D341Med (cell line): ENCODE measurements around the gene PLBD1.
A peak's percentile ranks its signal among the peaks of the same experiment; 100 is the strongest.

Experiments used
- DNase-seq: peaks from one replicate; pipeline ENCODE4 v3.0.0; 2012; ENCODE audit warnings: low spot score

The PLBD1 gene

GRCh38 chr12:14505626-14506596 lies 61.8 kb downstream of the PLBD1 start:
- no peak for DNase-seq

DNA sequence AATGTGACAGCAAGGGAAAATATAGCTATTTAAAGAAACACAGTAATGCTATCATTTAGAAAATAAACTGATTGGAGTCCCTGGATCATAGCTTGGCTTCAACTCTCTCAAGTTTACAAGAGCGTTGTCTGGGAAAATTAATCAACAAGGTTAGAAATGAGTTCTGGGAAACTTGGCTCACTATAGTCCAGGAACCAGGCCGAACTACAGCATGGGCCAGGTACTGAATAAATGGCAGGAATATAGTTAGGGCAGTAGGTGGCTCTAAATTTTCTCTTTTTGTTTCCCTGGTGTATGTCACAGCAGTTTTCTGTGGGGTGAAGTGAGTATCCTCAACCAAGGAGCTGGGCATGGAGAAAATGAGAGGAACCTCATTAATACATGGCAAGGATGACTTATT lies 72.4 kb downstream of the PLBD1 start:
- DNase-seq, result no peak

DNA sequence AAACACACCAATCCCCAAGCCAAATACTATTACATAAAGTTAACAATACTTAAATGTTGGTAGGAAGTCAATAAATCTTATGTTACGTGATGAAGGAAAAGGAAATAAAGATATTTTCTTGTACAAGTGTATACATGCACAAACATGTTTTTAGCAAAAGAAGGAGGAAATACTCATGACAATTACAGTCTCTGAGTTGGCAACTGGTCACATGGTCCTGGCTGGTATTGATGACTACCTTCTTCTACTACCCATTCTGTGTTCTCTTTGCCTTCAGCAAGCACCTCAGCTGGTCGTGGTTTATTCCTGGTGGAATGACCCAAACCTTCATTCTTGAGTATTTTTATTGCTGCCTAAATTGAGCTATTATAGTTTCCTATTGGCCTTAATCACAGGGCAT lies 84.8 kb downstream of the PLBD1 start:
- no peak for DNase-seq

DNA sequence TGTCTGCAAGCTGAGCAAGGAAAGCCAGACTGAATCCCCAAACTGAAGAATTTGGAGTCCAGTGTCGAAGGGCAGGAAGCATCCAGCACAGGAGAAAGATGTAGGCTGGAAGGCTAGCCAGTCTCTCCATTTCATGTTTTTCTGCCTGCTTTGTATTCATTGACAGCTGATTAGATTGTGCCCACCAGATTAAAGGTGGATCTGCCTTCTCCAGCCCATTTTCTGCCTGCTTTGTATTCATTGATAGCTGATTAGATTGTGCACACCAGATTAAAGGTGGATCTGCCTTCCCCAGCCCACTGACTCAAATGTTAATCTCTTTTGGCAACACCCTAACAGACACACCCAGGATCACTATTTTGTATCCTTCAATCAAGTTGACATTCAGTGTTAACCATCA lies 85.3 kb downstream of the PLBD1 start:
- DNase-seq, result no peak

DNA sequence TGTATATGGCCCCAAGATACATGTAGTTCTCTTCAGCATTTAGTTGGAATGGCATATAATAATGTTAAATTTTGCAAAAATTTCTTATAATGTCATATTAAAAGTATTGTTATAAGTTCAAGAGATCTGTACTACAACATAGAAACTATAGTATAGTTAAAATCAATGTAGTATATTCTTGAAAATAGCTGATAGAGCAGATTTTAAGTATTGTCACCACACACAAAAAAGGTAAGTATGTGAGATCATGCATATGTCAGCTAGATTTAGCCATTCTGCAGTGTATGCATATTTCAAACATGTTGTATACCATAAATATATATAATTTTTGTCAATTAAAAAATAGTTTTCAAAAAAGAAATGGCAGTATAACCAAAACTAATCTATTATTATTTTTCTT lies 86.5 kb downstream of the PLBD1 start:
- DNase-seq, result no peak

GRCh38 chr12:14479004-14479403 lies 88.7 kb downstream of the PLBD1 start:
- DNase-seq, result no peak

GRCh38 chr12:14473707-14474287 lies 93.9 kb downstream of the PLBD1 start:
- DNase-seq, result no peak

DNA sequence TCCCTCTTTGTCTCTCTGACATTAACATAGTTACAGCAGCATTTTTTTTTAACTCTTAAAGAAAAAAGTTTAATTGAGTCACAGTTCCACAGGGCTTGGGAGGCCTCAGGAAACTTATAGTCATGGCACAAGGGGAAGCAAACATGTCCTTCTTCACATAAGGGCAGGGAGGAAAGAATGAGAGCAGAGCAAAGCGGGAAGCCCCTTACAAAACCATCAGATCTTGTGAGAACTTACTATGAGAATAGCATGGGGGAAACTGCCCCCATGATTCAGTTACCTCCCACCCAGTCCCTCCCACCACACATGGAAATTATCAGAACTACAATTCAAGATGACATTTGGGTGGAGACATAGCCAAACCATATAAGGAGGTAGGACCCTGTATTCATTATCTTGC lies 96.2 kb downstream of the PLBD1 start:
- DNase-seq, result no peak

DNA sequence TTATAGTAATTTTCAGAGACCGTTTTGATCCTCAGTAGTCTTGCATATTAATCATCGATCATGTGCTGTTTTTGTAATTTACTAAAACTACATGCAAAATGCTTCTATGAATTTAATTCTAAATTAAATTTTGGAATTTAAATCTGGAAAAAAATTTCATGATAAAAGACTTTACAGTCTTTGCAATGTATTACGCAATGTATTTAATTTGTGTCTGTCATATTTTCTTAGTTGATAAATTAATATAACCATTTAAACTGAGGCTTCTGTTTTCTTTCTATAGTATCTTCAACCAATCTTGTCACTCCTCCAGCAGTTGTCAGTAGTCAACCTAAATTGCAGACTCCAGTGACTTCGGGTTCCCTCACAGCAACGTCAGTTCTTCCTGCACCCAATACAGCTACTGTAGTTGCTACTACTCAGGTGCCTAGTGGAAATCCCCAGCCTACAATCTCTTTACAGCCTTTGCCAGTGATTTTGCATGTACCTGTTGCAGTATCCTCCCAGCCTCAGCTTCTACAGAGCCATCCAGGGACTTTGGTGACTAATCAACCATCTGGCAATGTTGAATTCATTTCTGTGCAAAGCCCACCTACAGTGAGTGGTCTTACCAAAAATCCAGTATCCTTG lies 107.4 kb downstream of the PLBD1 start:
- no peak for DNase-seq

- DNase-seq, result peak; percentile 78
These were observed 113.4 kb downstream of the PLBD1 start for GRCh38 chr12:14454098-14454907.
